Measurements from ENCODE around the gene LIMK1.

LIMK1 gene

GRCh38 chr7:74057216-74057925 lies 26.2 kb upstream of the LIMK1 start:
- DNase-seq (ENCODE audit: low read depth, low spot score) = no peak
- in situ Hi-C loops (cut with HindIII; ENCODE audit: low sequenced_read_pairs) = no loop called here
- TF ChIP-seq, protein P1, sequence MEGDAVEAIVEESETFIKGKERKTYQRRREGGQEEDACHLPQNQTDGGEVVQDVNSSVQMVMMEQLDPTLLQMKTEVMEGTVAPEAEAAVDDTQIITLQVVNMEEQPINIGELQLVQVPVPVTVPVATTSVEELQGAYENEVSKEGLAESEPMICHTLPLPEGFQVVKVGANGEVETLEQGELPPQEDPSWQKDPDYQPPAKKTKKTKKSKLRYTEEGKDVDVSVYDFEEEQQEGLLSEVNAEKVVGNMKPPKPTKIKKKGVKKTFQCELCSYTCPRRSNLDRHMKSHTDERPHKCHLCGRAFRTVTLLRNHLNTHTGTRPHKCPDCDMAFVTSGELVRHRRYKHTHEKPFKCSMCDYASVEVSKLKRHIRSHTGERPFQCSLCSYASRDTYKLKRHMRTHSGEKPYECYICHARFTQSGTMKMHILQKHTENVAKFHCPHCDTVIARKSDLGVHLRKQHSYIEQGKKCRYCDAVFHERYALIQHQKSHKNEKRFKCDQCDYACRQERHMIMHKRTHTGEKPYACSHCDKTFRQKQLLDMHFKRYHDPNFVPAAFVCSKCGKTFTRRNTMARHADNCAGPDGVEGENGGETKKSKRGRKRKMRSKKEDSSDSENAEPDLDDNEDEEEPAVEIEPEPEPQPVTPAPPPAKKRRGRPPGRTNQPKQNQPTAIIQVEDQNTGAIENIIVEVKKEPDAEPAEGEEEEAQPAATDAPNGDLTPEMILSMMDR (IDR thresholded peaks at IDR 0.05; ENCODE audit: low read depth, low read length) = no peak
- H3K4me3 ChIP-seq (ENCODE audit: low read depth, low read length) = no peak overlapping the region

GRCh38 chr7:74057987-74058386 lies 25.6 kb upstream of the LIMK1 start:
- TF ChIP-seq, protein P1 (IDR thresholded peaks at IDR 0.05; ENCODE audit: low read depth, low read length) = no peak
- H3K4me3 ChIP-seq (ENCODE audit: low read depth, low read length) = no peak overlapping the region
- DNase-seq (ENCODE audit: low read depth, low spot score) = no peak
- in situ Hi-C loops (cut with HindIII; ENCODE audit: low sequenced_read_pairs) = no loop called here

DNA sequence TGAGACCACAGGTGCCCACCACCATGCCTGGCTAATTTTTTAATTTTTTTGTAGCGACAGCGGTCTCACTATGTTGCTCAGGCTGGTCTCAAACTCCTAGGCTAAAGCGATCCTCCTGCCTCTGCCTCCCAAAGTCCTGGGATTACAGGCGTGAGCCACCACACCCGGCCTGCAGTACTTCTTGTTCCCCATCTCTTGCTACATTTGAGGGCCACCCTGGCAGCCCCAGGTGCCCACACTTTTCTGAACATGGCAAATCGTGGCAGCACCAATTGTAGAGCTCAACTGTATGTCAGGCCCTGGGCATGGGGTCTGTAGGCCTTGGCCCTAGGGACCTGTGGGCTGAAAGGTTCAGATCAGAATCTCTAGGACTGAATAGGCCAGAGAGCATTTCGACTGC lies 25.1 kb upstream of the LIMK1 start:
- TF ChIP-seq, protein P1 (IDR thresholded peaks at IDR 0.05; ENCODE audit: low read depth, low read length) = no peak
- in situ Hi-C loops (cut with HindIII; ENCODE audit: low sequenced_read_pairs) = no loop called here
- no peak for DNase-seq (ENCODE audit: low read depth, low spot score)

DNA sequence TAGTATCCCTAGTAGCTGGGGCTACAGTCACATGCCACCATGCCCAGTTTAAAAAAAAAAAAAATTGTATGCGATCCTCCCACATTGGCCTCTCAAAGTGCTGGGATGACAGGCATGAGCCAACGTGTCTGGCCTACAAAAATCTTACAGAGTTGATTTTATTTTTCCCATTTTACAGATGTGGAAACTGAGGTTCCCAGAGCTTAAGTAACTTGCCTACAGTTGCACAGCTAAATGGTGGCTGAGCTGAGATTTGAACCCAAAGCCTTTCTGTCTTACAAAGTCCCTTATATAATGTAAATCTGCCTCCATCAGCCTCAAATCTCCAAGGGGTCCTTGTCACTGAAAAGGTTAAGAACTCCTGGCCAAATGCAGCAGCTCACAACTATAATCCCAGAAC lies 24.6 kb upstream of the LIMK1 start:
- in situ Hi-C loops (cut with HindIII; ENCODE audit: low sequenced_read_pairs) = no loop called here
- no peak overlapping the region for H3K4me3 ChIP-seq (ENCODE audit: low read depth, low read length)
- TF ChIP-seq, protein P1 (IDR thresholded peaks at IDR 0.05; ENCODE audit: low read depth, low read length) = no peak
- no peak for DNase-seq (ENCODE audit: low read depth, low spot score)

More for the DNA sequence above, 25.1 kb upstream of the LIMK1 start:
- no peak overlapping the region for H3K4me3 ChIP-seq (ENCODE audit: low read depth, low read length)

- TF ChIP-seq, protein P1 (IDR thresholded peaks at IDR 0.05; ENCODE audit: low read depth, low read length) = peak; percentile 3
- in situ Hi-C loops (cut with HindIII; ENCODE audit: low sequenced_read_pairs) = no loop called here
- DNase-seq (ENCODE audit: low read depth, low spot score) = no peak
- no peak overlapping the region for H3K4me3 ChIP-seq (ENCODE audit: low read depth, low read length)
Observed at GRCh38 chr7:74059681-74060588, 23.7 kb upstream of the LIMK1 start.

DNA sequence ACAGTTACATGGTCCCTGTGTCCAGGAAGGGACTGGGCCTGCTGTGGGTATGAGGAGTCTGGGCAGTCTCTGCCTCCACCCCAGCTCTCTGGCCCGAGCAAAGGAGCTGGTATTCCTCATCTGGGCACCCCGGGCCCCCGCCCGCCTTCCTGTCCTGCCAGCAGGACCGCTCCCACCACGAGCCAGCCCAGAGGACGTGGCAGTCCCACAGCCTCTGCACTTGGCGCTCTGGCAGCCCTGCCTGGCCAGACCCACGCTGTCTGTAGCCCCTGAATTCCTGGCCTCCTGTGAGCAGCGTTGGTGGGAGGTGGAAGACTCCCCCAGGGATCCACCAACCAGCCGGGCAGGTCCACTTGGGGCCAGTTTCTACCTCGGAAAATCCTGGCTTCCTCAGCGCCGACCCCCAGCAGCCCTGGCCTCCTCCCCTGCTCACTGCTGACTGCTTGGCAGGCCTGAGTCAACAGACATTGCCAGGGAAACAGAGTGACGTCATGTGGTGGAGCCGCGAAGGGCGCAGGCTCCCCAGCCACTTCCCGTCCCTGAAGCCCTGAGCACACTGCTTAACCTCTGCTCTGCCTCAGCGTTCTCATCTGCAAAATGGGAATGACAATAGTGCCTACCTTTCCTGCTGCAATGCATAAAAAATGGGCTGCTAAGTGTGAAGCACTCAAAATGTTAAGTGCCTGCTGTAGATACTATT lies 21.6 kb upstream of the LIMK1 start:
- peak overlapping the region; percentile 20 for H3K4me3 ChIP-seq (ENCODE audit: low read depth, low read length)
- TF ChIP-seq, protein P1 (IDR thresholded peaks at IDR 0.05; ENCODE audit: low read depth, low read length) = no peak
- peak; percentile 96 for DNase-seq (ENCODE audit: low read depth, low spot score)
- in situ Hi-C loops (cut with HindIII; ENCODE audit: low sequenced_read_pairs) = no loop called here

Measured in astrocyte of the spinal cord (primary cell).